VCaP (cell line): Measurements from ENCODE around the gene SPTY2D1.
A peak's percentile ranks its signal among the peaks of the same experiment; 100 is the strongest.

Experiments
- H3K27ac ChIP-seq: fragments of 450-650 bp; 2 replicates; pipeline ENCODE4 v1.5.1; 2017
- CTCF ChIP-seq: fragments of 450-650 bp; conservative IDR thresholded peaks from 2 replicates; pipeline ENCODE4 v1.5.1; 2017; ENCODE audit warnings: mild to moderate bottlenecking, moderate library complexity

Gene SPTY2D1

DNA sequence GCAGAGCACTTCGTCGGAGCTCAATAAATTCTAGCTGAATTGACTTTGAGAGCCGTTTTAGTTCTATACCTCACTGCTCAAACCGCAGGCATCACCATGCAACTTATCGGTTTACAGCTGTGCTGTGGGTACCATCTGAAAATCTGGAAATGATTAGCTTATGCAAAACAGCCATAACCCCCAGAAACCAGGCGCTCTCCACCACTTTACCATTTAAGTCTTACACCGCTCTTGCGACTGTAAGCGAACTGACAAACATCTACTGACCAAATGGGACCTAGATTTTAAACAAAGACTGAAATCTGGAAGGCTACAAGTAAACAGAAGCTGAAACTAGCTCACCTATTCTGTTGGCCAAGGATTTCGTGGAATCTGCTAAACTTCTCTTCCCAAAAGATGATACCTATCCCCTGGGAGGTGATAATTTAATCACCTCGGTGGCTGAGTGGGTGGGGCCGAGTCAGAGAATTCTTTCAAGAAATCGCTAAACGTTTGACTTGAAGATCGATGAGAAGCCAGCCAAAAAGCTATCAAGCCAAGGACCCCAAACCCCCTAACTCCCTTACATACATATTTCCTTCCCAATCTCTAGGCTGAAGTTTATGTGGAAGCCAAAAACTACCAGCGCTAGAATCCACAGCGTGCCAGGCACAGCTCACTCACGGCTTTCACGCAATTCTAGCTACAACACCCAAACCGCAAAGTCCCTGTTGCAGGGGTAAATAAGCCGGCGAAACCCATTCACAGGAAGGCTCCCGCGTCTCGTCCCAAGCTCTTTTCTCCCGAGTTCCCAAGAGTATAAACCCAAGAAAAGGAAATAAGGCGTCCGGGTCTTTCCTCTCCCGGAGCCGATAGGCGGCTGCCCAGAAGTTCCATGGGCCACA lies 644 bp downstream of the SPTY2D1 start:
- peak overlapping the region; percentile 81 for H3K27ac ChIP-seq
- TF ChIP-seq CTCF = no peak

DNA sequence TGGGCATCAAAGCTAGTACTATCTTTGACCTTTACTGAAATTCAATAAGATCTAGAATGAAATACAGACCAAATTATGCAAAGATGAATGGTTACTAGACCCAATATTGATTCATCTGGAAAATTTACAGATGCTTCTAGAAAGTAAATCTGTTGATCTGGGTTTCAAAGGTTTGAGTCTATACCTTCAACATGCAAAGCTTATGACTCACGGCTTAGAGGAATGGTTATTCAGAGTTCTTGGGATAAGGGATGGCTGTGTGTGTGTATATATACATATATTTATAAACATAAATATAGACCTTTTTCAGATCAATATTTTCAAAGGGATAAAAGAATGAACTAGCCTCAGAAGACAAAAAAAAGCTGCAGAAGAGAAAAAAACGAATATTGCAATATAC lies 1.3 kb downstream of the SPTY2D1 start:
- H3K27ac ChIP-seq = peak overlapping the region; percentile 81; the same call in 1 of the 2 replicates
- no peak for TF ChIP-seq CTCF

- H3K27ac ChIP-seq = no peak overlapping the region
- TF ChIP-seq CTCF = no peak
These were observed 10.0 kb downstream of the SPTY2D1 start for GRCh38 chr11:18624161-18624560.

DNA sequence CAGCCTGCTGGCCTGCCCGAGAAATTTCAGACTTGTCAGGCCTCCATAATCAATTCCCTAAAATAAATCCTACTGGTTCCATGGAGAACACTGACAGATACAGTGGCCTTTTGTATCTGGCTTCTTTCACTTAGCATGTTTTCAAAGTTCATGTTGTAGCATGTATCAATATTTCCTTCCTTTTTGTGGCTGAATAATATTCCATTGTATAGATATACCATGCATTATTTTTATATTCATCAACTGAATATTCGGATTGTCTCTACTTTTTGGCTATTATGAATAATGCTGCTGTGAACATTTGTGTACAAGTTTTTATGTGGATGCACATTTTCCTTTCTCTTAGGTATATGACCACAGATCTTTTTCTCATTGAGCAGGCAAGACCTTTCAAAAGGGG lies 10.4 kb downstream of the SPTY2D1 start:
- no peak overlapping the region for H3K27ac ChIP-seq

GRCh38 chr11:18618342-18619025 lies 15.7 kb downstream of the SPTY2D1 start:
- H3K27ac ChIP-seq = no peak overlapping the region

More for the DNA sequence above, 10.4 kb downstream of the SPTY2D1 start:
- TF ChIP-seq CTCF = no peak

DNA sequence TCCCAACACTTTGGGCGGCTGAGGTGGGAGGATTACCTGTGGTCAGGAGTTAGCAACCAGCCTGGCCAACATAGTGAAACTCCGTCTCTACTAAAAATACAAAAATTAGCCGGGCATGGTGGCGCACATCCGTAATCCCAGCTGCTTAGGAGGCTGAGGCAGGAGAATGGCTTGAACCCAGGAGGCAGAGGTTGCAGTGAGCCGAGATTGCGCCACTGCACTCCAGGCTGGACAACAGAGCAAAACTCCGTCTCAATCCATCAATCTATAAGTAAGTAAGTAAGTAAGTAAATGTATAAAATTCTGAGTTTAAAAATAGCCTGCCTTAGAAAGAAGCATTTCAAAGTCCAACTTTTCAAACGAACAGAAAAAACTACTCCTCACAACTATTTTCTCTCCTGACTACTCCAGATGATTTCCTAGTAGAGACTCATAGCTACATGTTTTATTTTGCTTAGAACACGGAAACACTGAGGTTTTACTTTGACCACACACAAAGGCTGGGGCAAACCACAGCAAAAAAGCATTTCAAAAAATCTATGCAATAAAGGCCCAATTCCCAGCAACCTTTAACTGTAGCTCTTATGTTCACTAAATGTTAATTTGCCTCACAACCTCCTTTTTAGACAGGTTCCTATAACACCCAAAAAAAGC lies 16.3 kb downstream of the SPTY2D1 start:
- H3K27ac ChIP-seq = no peak overlapping the region
- no peak for TF ChIP-seq CTCF

More at GRCh38 chr11:18618342-18619025, 15.7 kb downstream of the SPTY2D1 start:
- no peak for TF ChIP-seq CTCF
